Large intestine (tissue), 3 donors: ENCODE data around the gene BMF. TPM values are rescaled to one million over a fixed set of nuclear protein-coding genes. Genes with fewer than 3 reads are reported as not detected.
"Not testable (repeated sequence)": the region's sequence is repeated elsewhere in the genome, so short reads cannot be mapped to it uniquely, and the experiment has no call there.

Experiments
- DNase-seq, 2 donors: peaks; one replicate each; pipeline versions ENCODE4 v3.0.0 to v3.0.0-alpha.2; 2013
- H3K27ac ChIP-seq: one replicate; pipeline ENCODE4 v1.5.1; 2013; ENCODE audit warnings: low read length
- H3K27me3 ChIP-seq: 2 replicates; pipeline ENCODE4 v1.6.1; 2013; ENCODE audit warnings: low read length; ENCODE audit not compliant: control insufficient read depth, insufficient read depth
- H3K36me3 ChIP-seq: 2 replicates; pipeline ENCODE4 v1.6.1; 2013; ENCODE audit warnings: low read length; ENCODE audit not compliant: control insufficient read depth, insufficient read depth
- H3K4me1 ChIP-seq: one replicate; pipeline ENCODE4 v1.6.1; 2013; ENCODE audit warnings: low read length; ENCODE audit not compliant: control insufficient read depth, insufficient read depth
- H3K4me3 ChIP-seq: one replicate; pipeline ENCODE4 v1.5.1; 2013; ENCODE audit warnings: low read length
- H3K9me3 ChIP-seq: one replicate; pipeline ENCODE4 v1.6.1; 2013; ENCODE audit warnings: mild to moderate bottlenecking, low read depth, low read length, moderate library complexity; ENCODE audit not compliant: control insufficient read depth
- WGBS: methylation state at CpG from one replicate; pipeline ENCODE4 v1.1.5; 2013; ENCODE audit warnings: low lambda C conversion rate; ENCODE audit not compliant: insufficient coverage; 5-methylcytosine and 5-hydroxymethylcytosine counted together
- polyA plus RNA-seq: library from polyadenylated mRNA; unstranded; fragments of 120-200 nt; gene quantifications from one replicate; pipeline ENCODE4 v1.2.1, GENCODE V29; 2013

BMF gene
- polyA plus RNA-seq, 1 donor, result 9.2 TPM

GRCh38 chr15:40073716-40074490 is 34.8 kb downstream of the BMF start:
- not testable (repeated sequence) for H3K36me3 ChIP-seq, H3K4me3 ChIP-seq, H3K27me3 ChIP-seq, H3K4me1 ChIP-seq, DNase-seq, H3K9me3 ChIP-seq, H3K27ac ChIP-seq
- WGBS, result no CpG with 5 or more reads among the region's 34 CpGs

- WGBS, result no CpG with 5 or more reads among the region's 34 CpGs
- Histone ChIP-seq H3K9me3 (no peaks in the 10 kb centered on the region), H3K27ac (no peak overlapping the region), H3K27me3 (no peaks in the 10 kb centered on the region), H3K4me1 (peaks cover 9% of the 10 kb centered on the region), H3K4me3 (no peak overlapping the region), H3K36me3 (no peaks in the 10 kb centered on the region)
- DNase-seq, result peak in 1 of 2 donors; percentile 19
Measured at GRCh38 chr15:40072216-40072990, 36.3 kb downstream of the BMF start.

- no peaks in the 10 kb centered on the region for H3K9me3 ChIP-seq
- H3K36me3 ChIP-seq, result no peaks in the 10 kb centered on the region
- peaks cover 9% of the 10 kb centered on the region for H3K4me1 ChIP-seq
- whole genome bisulfite sequencing, result 100% methylated on average over 1 of the region's 8 CpGs
- no peak overlapping the region for H3K4me3 ChIP-seq
- H3K27me3 ChIP-seq, result no peaks in the 10 kb centered on the region
- no peak for DNase-seq
- H3K27ac ChIP-seq, result no peak overlapping the region
Measured at GRCh38 chr15:40070608-40071218, 38.0 kb downstream of the BMF start.

- H3K9me3 ChIP-seq, result no peaks in the 10 kb centered on the region
- H3K36me3 ChIP-seq, result peaks cover under 1% of the 10 kb centered on the region
- DNase-seq, result no peak
- WGBS, result no CpG with 5 or more reads among the region's 5 CpGs
- H3K27ac ChIP-seq, result no peak overlapping the region
- peaks cover 9% of the 10 kb centered on the region for H3K4me1 ChIP-seq
- H3K27me3 ChIP-seq, result no peaks in the 10 kb centered on the region
- H3K4me3 ChIP-seq, result no peak overlapping the region
Measured at GRCh38 chr15:40070166-40070557, 38.5 kb downstream of the BMF start.

GRCh38 chr15:40069178-40070165 is 39.2 kb downstream of the BMF start:
- Histone ChIP-seq H3K27ac (no peak overlapping the region), H3K9me3 (no peaks in the 10 kb centered on the region), H3K4me1 (peaks cover 9% of the 10 kb centered on the region), H3K4me3 (no peak overlapping the region), H3K27me3 (no peaks in the 10 kb centered on the region), H3K36me3 (peaks cover 3% of the 10 kb centered on the region)
- WGBS, result no CpG with 5 or more reads among the region's 32 CpGs
- peak in 1 of 2 donors; percentile 63 for DNase-seq

- peaks cover 3% of the 10 kb centered on the region for H3K36me3 ChIP-seq
- H3K4me3 ChIP-seq, result no peak overlapping the region
- H3K27ac ChIP-seq, result no peak overlapping the region
- H3K27me3 ChIP-seq, result no peaks in the 10 kb centered on the region
- WGBS, result 91% methylated on average over 3 of the region's 6 CpGs
- H3K9me3 ChIP-seq, result no peaks in the 10 kb centered on the region
- DNase-seq, result no peak
- peaks cover 9% of the 10 kb centered on the region for H3K4me1 ChIP-seq
Measured at GRCh38 chr15:40067921-40068624, 40.6 kb downstream of the BMF start.

- Histone ChIP-seq H3K4me3 (no peak overlapping the region), H3K27ac (no peak overlapping the region), H3K27me3 (no peaks in the 10 kb centered on the region), H3K36me3 (peaks cover 3% of the 10 kb centered on the region), H3K4me1 (peaks cover 9% of the 10 kb centered on the region), H3K9me3 (no peaks in the 10 kb centered on the region)
- WGBS, result 100% methylated on average over 1 of the region's 5 CpGs
- DNase-seq, result no peak
Measured at GRCh38 chr15:40066589-40066988, 42.1 kb downstream of the BMF start.

- Histone ChIP-seq H3K36me3 (peaks cover 3% of the 10 kb centered on the region), H3K4me1 (peaks cover 9% of the 10 kb centered on the region), H3K27me3 (no peaks in the 10 kb centered on the region), H3K4me3 (no peak overlapping the region), H3K9me3 (no peaks in the 10 kb centered on the region), H3K27ac (no peak overlapping the region)
- no peak for DNase-seq
- WGBS, result no CpG with 5 or more reads among the region's 3 CpGs
Measured at GRCh38 chr15:40065166-40065565, 43.5 kb downstream of the BMF start.

GRCh38 chr15:40064231-40064894 is 44.3 kb downstream of the BMF start:
- Histone ChIP-seq H3K27ac (no peak overlapping the region), H3K9me3 (no peaks in the 10 kb centered on the region), H3K27me3 (no peaks in the 10 kb centered on the region), H3K36me3 (peaks cover 3% of the 10 kb centered on the region), H3K4me1 (peaks cover 6% of the 10 kb centered on the region), H3K4me3 (no peak overlapping the region)
- 100% methylated on average over 1 of the region's 8 CpGs for WGBS
- peak in 1 of 2 donors; percentile 8 for DNase-seq
